HG03571 (cell line): ENCODE results near the gene ZNF610.
A peak's percentile ranks its signal among the peaks of the same experiment; 100 is the strongest.

Source experiments
- ATAC-seq: cut with Tn5 transposase; IDR thresholded peaks from one replicate; pipeline ENCODE4 v1.9.1; 2021; ENCODE audit not compliant: unreplicated experiment

Gene ZNF610

GRCh38 chr19:52397310-52398080 lies 61.5 kb downstream of the ZNF610 start, which contains the start of gene ZNF528:
Gene ZNF528 (plus strand): TSS chr19:52397849. CDS start chr19:52402014, 4,165 bp downstream.
- peak; percentile 79 for ATAC-seq

DNA sequence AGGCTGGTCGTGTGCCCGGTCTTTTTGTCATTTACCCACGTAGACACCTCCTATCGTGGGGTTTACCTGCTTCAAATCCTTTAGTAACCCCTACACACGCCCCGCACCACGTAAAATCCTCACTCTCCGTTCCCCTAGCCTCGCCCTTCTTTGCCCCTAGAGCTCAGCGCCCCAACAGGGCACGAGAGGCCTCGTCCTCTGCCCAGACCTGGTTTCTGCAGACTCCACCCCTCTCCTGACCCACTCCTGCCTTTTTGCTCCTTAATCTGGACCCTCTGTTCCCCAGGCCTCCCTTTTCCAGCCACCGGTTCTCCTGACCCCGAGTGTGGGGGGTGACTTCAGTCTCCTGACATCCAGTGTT lies 62.0 kb downstream of the ZNF610 start:
- ATAC-seq: no peak

DNA sequence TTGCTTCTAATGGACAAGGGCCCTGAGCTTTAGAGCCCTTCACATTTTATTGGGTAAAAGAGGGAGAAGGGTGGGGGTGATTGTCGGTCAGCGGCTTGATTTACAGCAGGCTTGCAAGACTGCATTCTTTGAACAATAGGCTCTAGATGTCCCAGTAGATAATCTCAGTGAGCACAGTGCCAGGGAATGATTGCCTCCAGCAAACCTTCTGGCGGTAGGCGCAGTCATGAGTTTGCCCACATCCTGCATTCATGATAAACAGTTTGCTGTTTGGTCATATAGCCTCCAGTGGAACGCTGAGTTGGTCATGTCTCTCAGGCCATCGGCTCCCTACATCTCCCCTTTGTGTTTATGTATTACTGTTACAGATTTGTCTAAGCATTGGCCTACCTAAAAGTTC lies 74.2 kb downstream of the ZNF610 start:
- ATAC-seq: no peak

DNA sequence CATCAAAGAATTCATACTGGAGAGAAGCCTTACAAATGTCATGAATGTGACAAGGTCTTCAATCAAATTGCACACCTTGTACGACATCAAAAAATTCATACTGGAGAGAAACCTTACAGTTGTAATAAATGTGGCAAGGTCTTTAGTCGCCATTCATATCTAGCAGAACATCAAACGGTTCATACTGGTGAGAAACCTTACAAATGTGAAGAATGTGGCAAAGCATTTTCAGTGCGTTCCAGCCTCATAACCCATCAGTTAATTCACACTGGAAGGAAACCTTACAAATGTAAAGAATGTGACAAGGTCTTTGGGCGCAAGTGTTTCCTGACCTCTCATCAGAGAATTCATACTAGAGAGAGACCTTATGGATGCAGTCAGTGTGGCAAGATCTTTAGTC lies 79.7 kb downstream of the ZNF610 start:
- no peak for ATAC-seq
